Duodenal mucosa (tissue), 2 donors: Measurements from ENCODE around the gene CUL4B.
"Not testable (repeated sequence)": the region's sequence is repeated elsewhere in the genome, so short reads cannot be mapped to it uniquely, and the experiment has no call there.

Experiments used
- H3K27ac ChIP-seq: one replicate; pipeline ENCODE4 v1.7.0; 2013; ENCODE audit warnings: low read depth, low read length
- H3K27me3 ChIP-seq, 2 donors: one replicate each; pipeline ENCODE4 v1.7.0; 2013; ENCODE audit warnings: low read length in 2 of 2, control low read depth in 1 of 2; ENCODE audit not compliant: insufficient read depth in 2 of 2, control insufficient read depth in 1 of 2
- H3K36me3 ChIP-seq, 2 donors: one replicate each; pipeline ENCODE4 v1.7.0; 2013; ENCODE audit warnings: low read length in 2 of 2, control low read depth in 1 of 2; ENCODE audit not compliant: insufficient read depth in 2 of 2, control insufficient read depth in 1 of 2
- H3K4me1 ChIP-seq, 2 donors: one replicate each; pipeline ENCODE4 v1.7.0; 2013; ENCODE audit warnings: low read length in 2 of 2, control low read depth in 1 of 2; ENCODE audit not compliant: insufficient read depth in 2 of 2, control insufficient read depth in 1 of 2
- H3K4me3 ChIP-seq, 2 donors: one replicate each; pipeline ENCODE4 v1.7.0; 2013; ENCODE audit warnings: low read length in 2 of 2, low read depth in 1 of 2
- H3K9ac ChIP-seq, 2 donors: one replicate each; pipeline ENCODE4 v1.7.0; 2013; ENCODE audit warnings: low read length in 2 of 2, low read depth in 1 of 2
- H3K9me3 ChIP-seq, 2 donors: one replicate each; pipeline ENCODE4 v1.7.0; 2013; ENCODE audit warnings: low read length in 2 of 2, control low read depth in 1 of 2; ENCODE audit not compliant: control insufficient read depth in 1 of 2

Gene CUL4B

GRCh38 chrX:120560842-120561633 is at the start of gene CUL4B:
TSS of gene CUL4B (minus strand) at chrX:120560962. CDS start at chrX:120560638, 324 bp downstream.
- H3K9me3 ChIP-seq = no peaks in the 10 kb centered on the region
- peaks cover 12 to 18% of the 10 kb centered on the region in 2 donors for H3K4me1 ChIP-seq
- H3K4me3 ChIP-seq = peak within 1 kb of the TSS; percentile 88 to 91
- peak within 1 kb of the TSS; percentile 98 for H3K27ac ChIP-seq
- no peaks in the 10 kb centered on the region for H3K27me3 ChIP-seq
- H3K9ac ChIP-seq = peak within 1 kb of the TSS; percentile 84 to 87
- H3K36me3 ChIP-seq = peaks cover 0 to 4% of the 10 kb centered on the region in 2 donors

- Histone ChIP-seq H3K9me3 (no peaks in the 10 kb centered on the region), H3K27ac (peak overlapping the region; percentile 85), H3K4me1 (peaks cover 6 to 8% of the 10 kb centered on the region in 2 donors), H3K9ac (peak overlapping the region; percentile 68 to 87), H3K27me3 (no peaks in the 10 kb centered on the region), H3K36me3 (peaks cover 5 to 6% of the 10 kb centered on the region in 2 donors), H3K4me3 (peak overlapping the region; percentile 79 to 86)
These were observed 43.6 kb upstream of the CUL4B start for GRCh38 chrX:120604361-120604782.

- Histone ChIP-seq H3K27ac (peak within 1 kb of the TSS; percentile 85), H3K9me3 (no peaks in the 10 kb centered on the region), H3K9ac (peak within 1 kb of the TSS; percentile 68 to 87), H3K4me1 (peaks cover 6 to 8% of the 10 kb centered on the region in 2 donors), H3K36me3 (peaks cover 5 to 6% of the 10 kb centered on the region in 2 donors), H3K27me3 (no peaks in the 10 kb centered on the region), H3K4me3 (peak within 1 kb of the TSS; percentile 79 to 86)
These were observed 43.1 kb upstream of the CUL4B start, which contains the start of gene MCTS1 for GRCh38 chrX:120603707-120604360. TSS of gene MCTS1 (plus strand) at chrX:120604101. CDS start at chrX:120604237, 136 bp downstream.

- Histone ChIP-seq H3K27me3 (no peaks in the 10 kb centered on the region), H3K4me1 (no peaks in the 10 kb centered on the region), H3K27ac (no peak overlapping the region), H3K36me3 (no peaks in the 10 kb centered on the region), H3K4me3 (no peak overlapping the region), H3K9ac (no peak overlapping the region), H3K9me3 (no peaks in the 10 kb centered on the region)
These were observed 24.9 kb upstream of the CUL4B start for GRCh38 chrX:120585702-120586101.

GRCh38 chrX:120575379-120576114 is 14.8 kb upstream of the CUL4B start:
- Histone ChIP-seq H3K4me3 (no peak overlapping the region), H3K36me3 (no peaks in the 10 kb centered on the region), H3K27ac (no peak overlapping the region), H3K9ac (no peak overlapping the region), H3K4me1 (no peaks in the 10 kb centered on the region), H3K27me3 (no peaks in the 10 kb centered on the region), H3K9me3 (no peaks in the 10 kb centered on the region)

- not testable (repeated sequence) for H3K4me1 ChIP-seq, H3K9me3 ChIP-seq, H3K27ac ChIP-seq, H3K27me3 ChIP-seq, H3K4me3 ChIP-seq, H3K36me3 ChIP-seq, H3K9ac ChIP-seq
These were observed 13.0 kb upstream of the CUL4B start for GRCh38 chrX:120573806-120574205.

GRCh38 chrX:120570011-120570600 is 9.3 kb upstream of the CUL4B start:
- Histone ChIP-seq H3K27me3 (no peaks in the 10 kb centered on the region), H3K9ac (no peak overlapping the region), H3K36me3 (no peaks in the 10 kb centered on the region), H3K9me3 (no peaks in the 10 kb centered on the region), H3K27ac (no peak overlapping the region), H3K4me1 (no peaks in the 10 kb centered on the region), H3K4me3 (no peak overlapping the region)

- no peak overlapping the region for H3K27ac ChIP-seq
- H3K9me3 ChIP-seq = no peaks in the 10 kb centered on the region
- H3K36me3 ChIP-seq = no peaks in the 10 kb centered on the region
- peaks cover 0 to 7% of the 10 kb centered on the region in 2 donors for H3K4me1 ChIP-seq
- H3K9ac ChIP-seq = no peak overlapping the region
- no peaks in the 10 kb centered on the region for H3K27me3 ChIP-seq
- H3K4me3 ChIP-seq = no peak overlapping the region
These were observed 7.8 kb upstream of the CUL4B start for GRCh38 chrX:120568609-120569008.

GRCh38 chrX:120568035-120568434 is 7.3 kb upstream of the CUL4B start:
- Histone ChIP-seq H3K36me3 (no peaks in the 10 kb centered on the region), H3K9ac (no peak overlapping the region), H3K27ac (no peak overlapping the region), H3K4me3 (no peak overlapping the region), H3K4me1 (peaks cover 4 to 7% of the 10 kb centered on the region in 2 donors), H3K27me3 (no peaks in the 10 kb centered on the region), H3K9me3 (no peaks in the 10 kb centered on the region)
